Measurements from ENCODE around the gene KCNAB2. TPM values are rescaled to one million over a fixed set of nuclear protein-coding genes. Genes with fewer than 3 reads are reported as not detected.

KCNAB2 gene
- total RNA-seq, 1 experiment from 2014 or later, result 11.0 TPM

GRCh38 chr1:6087958-6088357 is 42.3 kb downstream of the KCNAB2 start:
- H3K9me3 ChIP-seq, result no peaks in the 10 kb centered on the region
- peaks cover 4% of the 10 kb centered on the region for H3K27me3 Mint-ChIP-seq (ENCODE audit: insufficient read depth, unreplicated experiment)
- no peak for DNase-seq
- H3K36me3 ChIP-seq (ENCODE audit: control insufficient read depth, insufficient read depth, low read length), result no peaks in the 10 kb centered on the region
- H3K27ac Mint-ChIP-seq (ENCODE audit: unreplicated experiment), result no peak overlapping the region
- no peak overlapping the region for H3K4me3 Mint-ChIP-seq (ENCODE audit: unreplicated experiment)
- no TSS peak for BruUV-seq (replicated peaks)
- intact Hi-C loops (cut with micrococcal nuclease; ENCODE audit: unreplicated experiment), result no loop called here
- ChIA-PET CTCF (no interaction called here), POLR2A (no interaction called here)
- no peaks in the 10 kb centered on the region for H3K4me1 Mint-ChIP-seq (ENCODE audit: low read depth, unreplicated experiment)
- H3K9me3 Mint-ChIP-seq (ENCODE audit: unreplicated experiment), result no peaks in the 10 kb centered on the region
- H3K4me1 ChIP-seq, result no peaks in the 10 kb centered on the region
- no peaks in the 10 kb centered on the region; the same call in 1 of the 2 replicates for H3K27me3 ChIP-seq (replicated peaks; ENCODE audit: control insufficient read depth, insufficient read depth, low read length)
- TF ChIP-seq CTCF (IDR thresholded peaks at IDR 0.05; ENCODE audit: insufficient read depth in 1 of 2, low read depth in 1 of 2, low read length in 1 of 2, severe bottlenecking in 1 of 2, unreplicated experiment in 1 of 2), result no peak
- no peaks in the 10 kb centered on the region for H3K36me3 Mint-ChIP-seq (ENCODE audit: insufficient read depth, unreplicated experiment)
- no peak overlapping the region for H3K4me3 ChIP-seq (ENCODE audit: low read depth, low read length)

- TF ChIP-seq CTCF (IDR thresholded peaks at IDR 0.05; ENCODE audit: insufficient read depth in 1 of 2, low read depth in 1 of 2, low read length in 1 of 2, severe bottlenecking in 1 of 2, unreplicated experiment in 1 of 2), result no peak
- intact Hi-C loops (cut with micrococcal nuclease; ENCODE audit: unreplicated experiment), result no loop called here
- peaks cover 4% of the 10 kb centered on the region for H3K27me3 Mint-ChIP-seq (ENCODE audit: insufficient read depth, unreplicated experiment)
- ChIA-PET POLR2A (no interaction called here), CTCF (no interaction called here)
- no TSS peak for BruUV-seq (replicated peaks)
- no peaks in the 10 kb centered on the region for H3K4me1 Mint-ChIP-seq (ENCODE audit: low read depth, unreplicated experiment)
- no peaks in the 10 kb centered on the region for H3K36me3 Mint-ChIP-seq (ENCODE audit: insufficient read depth, unreplicated experiment)
- H3K36me3 ChIP-seq (ENCODE audit: control insufficient read depth, insufficient read depth, low read length), result no peaks in the 10 kb centered on the region
- no peak overlapping the region for H3K4me3 ChIP-seq (ENCODE audit: low read depth, low read length)
- no peaks in the 10 kb centered on the region; the same call in 1 of the 2 replicates for H3K27me3 ChIP-seq (replicated peaks; ENCODE audit: control insufficient read depth, insufficient read depth, low read length)
- no peak overlapping the region for H3K27ac Mint-ChIP-seq (ENCODE audit: unreplicated experiment)
- no peak for DNase-seq
- H3K4me1 ChIP-seq, result no peaks in the 10 kb centered on the region
- H3K4me3 Mint-ChIP-seq (ENCODE audit: unreplicated experiment), result no peak overlapping the region
- H3K9me3 ChIP-seq, result no peaks in the 10 kb centered on the region
- H3K9me3 Mint-ChIP-seq (ENCODE audit: unreplicated experiment), result no peaks in the 10 kb centered on the region
These were observed 43.3 kb downstream of the KCNAB2 start for GRCh38 chr1:6088956-6089355.

GRCh38 chr1:6090288-6090687 is 44.6 kb downstream of the KCNAB2 start:
- no peaks in the 10 kb centered on the region for H3K9me3 Mint-ChIP-seq (ENCODE audit: unreplicated experiment)
- no TSS peak for BruUV-seq (replicated peaks)
- H3K4me1 ChIP-seq, result no peaks in the 10 kb centered on the region
- POLR2A ChIA-PET, result no interaction called here
- no peaks in the 10 kb centered on the region for H3K36me3 ChIP-seq (ENCODE audit: control insufficient read depth, insufficient read depth, low read length)
- H3K4me3 Mint-ChIP-seq (ENCODE audit: unreplicated experiment), result no peak overlapping the region
- H3K9me3 ChIP-seq, result no peaks in the 10 kb centered on the region
- H3K36me3 Mint-ChIP-seq (ENCODE audit: insufficient read depth, unreplicated experiment), result no peaks in the 10 kb centered on the region
- intact Hi-C loops (cut with micrococcal nuclease; ENCODE audit: unreplicated experiment), result no loop called here
- no peak for DNase-seq
- TF ChIP-seq CTCF (IDR thresholded peaks at IDR 0.05; ENCODE audit: insufficient read depth in 1 of 2, low read depth in 1 of 2, low read length in 1 of 2, severe bottlenecking in 1 of 2, unreplicated experiment in 1 of 2), result no peak
- peaks cover 4% of the 10 kb centered on the region for H3K27me3 Mint-ChIP-seq (ENCODE audit: insufficient read depth, unreplicated experiment)
- H3K27me3 ChIP-seq (replicated peaks; ENCODE audit: control insufficient read depth, insufficient read depth, low read length), result no peaks in the 10 kb centered on the region; the same call in 1 of the 2 replicates
- H3K4me3 ChIP-seq (ENCODE audit: low read depth, low read length), result no peak overlapping the region
- H3K27ac Mint-ChIP-seq (ENCODE audit: unreplicated experiment), result no peak overlapping the region
- CTCF ChIA-PET, result no interaction called here
- no peaks in the 10 kb centered on the region for H3K4me1 Mint-ChIP-seq (ENCODE audit: low read depth, unreplicated experiment)
